ENCODE measurements around the gene CDRT15. TPM values are rescaled to one million over a fixed set of nuclear protein-coding genes. Genes with fewer than 3 reads are reported as not detected.

CDRT15 gene
- total RNA-seq, 1 donor from 2014 or later, result not detected

- no peak for DNase-seq
- peaks cover 8% of the 10 kb centered on the region for H3K27me3 Mint-ChIP-seq (ENCODE audit: unreplicated experiment)
- peaks cover 28% of the 10 kb centered on the region for H3K36me3 Mint-ChIP-seq (ENCODE audit: unreplicated experiment)
- H3K9me3 Mint-ChIP-seq (ENCODE audit: unreplicated experiment), result peaks cover 10% of the 10 kb centered on the region
- no peaks in the 10 kb centered on the region for H3K4me1 Mint-ChIP-seq (ENCODE audit: low read depth, unreplicated experiment)
- H3K4me3 Mint-ChIP-seq (ENCODE audit: unreplicated experiment), result no peak overlapping the region
- no peak overlapping the region for H3K27ac Mint-ChIP-seq (ENCODE audit: unreplicated experiment)
- TF ChIP-seq, protein P1, sequence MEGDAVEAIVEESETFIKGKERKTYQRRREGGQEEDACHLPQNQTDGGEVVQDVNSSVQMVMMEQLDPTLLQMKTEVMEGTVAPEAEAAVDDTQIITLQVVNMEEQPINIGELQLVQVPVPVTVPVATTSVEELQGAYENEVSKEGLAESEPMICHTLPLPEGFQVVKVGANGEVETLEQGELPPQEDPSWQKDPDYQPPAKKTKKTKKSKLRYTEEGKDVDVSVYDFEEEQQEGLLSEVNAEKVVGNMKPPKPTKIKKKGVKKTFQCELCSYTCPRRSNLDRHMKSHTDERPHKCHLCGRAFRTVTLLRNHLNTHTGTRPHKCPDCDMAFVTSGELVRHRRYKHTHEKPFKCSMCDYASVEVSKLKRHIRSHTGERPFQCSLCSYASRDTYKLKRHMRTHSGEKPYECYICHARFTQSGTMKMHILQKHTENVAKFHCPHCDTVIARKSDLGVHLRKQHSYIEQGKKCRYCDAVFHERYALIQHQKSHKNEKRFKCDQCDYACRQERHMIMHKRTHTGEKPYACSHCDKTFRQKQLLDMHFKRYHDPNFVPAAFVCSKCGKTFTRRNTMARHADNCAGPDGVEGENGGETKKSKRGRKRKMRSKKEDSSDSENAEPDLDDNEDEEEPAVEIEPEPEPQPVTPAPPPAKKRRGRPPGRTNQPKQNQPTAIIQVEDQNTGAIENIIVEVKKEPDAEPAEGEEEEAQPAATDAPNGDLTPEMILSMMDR (IDR thresholded peaks at IDR 0.05; ENCODE audit: partially characterized antibody, unreplicated experiment), result no peak
These were observed 22.4 kb downstream of the CDRT15 start for GRCh38 chr17:14214271-14214670.

- Mint-ChIP-seq H3K27ac (ENCODE audit: unreplicated experiment) (no peak overlapping the region), H3K9me3 (ENCODE audit: unreplicated experiment) (peaks cover 14% of the 10 kb centered on the region), H3K27me3 (ENCODE audit: unreplicated experiment) (peaks cover 8% of the 10 kb centered on the region), H3K4me1 (ENCODE audit: low read depth, unreplicated experiment) (no peaks in the 10 kb centered on the region), H3K4me3 (ENCODE audit: unreplicated experiment) (no peak overlapping the region), H3K36me3 (ENCODE audit: unreplicated experiment) (peaks cover 28% of the 10 kb centered on the region)
- DNase-seq, result no peak
- TF ChIP-seq, protein P1 (IDR thresholded peaks at IDR 0.05; ENCODE audit: partially characterized antibody, unreplicated experiment), result no peak
These were observed 24.3 kb downstream of the CDRT15 start for GRCh38 chr17:14212401-14212800.

GRCh38 chr17:14211801-14212200 lies 24.9 kb downstream of the CDRT15 start:
- H3K27me3 Mint-ChIP-seq (ENCODE audit: unreplicated experiment), result peaks cover 8% of the 10 kb centered on the region
- no peak overlapping the region for H3K27ac Mint-ChIP-seq (ENCODE audit: unreplicated experiment)
- no peak overlapping the region for H3K4me3 Mint-ChIP-seq (ENCODE audit: unreplicated experiment)
- DNase-seq, result no peak
- H3K4me1 Mint-ChIP-seq (ENCODE audit: low read depth, unreplicated experiment), result no peaks in the 10 kb centered on the region
- TF ChIP-seq, protein P1 (IDR thresholded peaks at IDR 0.05; ENCODE audit: partially characterized antibody, unreplicated experiment), result no peak
- H3K9me3 Mint-ChIP-seq (ENCODE audit: unreplicated experiment), result peaks cover 14% of the 10 kb centered on the region
- peaks cover 28% of the 10 kb centered on the region for H3K36me3 Mint-ChIP-seq (ENCODE audit: unreplicated experiment)

- peaks cover 8% of the 10 kb centered on the region for H3K27me3 Mint-ChIP-seq (ENCODE audit: unreplicated experiment)
- peaks cover 14% of the 10 kb centered on the region for H3K9me3 Mint-ChIP-seq (ENCODE audit: unreplicated experiment)
- peaks cover 28% of the 10 kb centered on the region for H3K36me3 Mint-ChIP-seq (ENCODE audit: unreplicated experiment)
- H3K27ac Mint-ChIP-seq (ENCODE audit: unreplicated experiment), result no peak overlapping the region
- DNase-seq, result no peak
- H3K4me3 Mint-ChIP-seq (ENCODE audit: unreplicated experiment), result no peak overlapping the region
- TF ChIP-seq, protein P1 (IDR thresholded peaks at IDR 0.05; ENCODE audit: partially characterized antibody, unreplicated experiment), result no peak
- no peaks in the 10 kb centered on the region for H3K4me1 Mint-ChIP-seq (ENCODE audit: low read depth, unreplicated experiment)
These were observed 25.4 kb downstream of the CDRT15 start for GRCh38 chr17:14211246-14211645.

DNA sequence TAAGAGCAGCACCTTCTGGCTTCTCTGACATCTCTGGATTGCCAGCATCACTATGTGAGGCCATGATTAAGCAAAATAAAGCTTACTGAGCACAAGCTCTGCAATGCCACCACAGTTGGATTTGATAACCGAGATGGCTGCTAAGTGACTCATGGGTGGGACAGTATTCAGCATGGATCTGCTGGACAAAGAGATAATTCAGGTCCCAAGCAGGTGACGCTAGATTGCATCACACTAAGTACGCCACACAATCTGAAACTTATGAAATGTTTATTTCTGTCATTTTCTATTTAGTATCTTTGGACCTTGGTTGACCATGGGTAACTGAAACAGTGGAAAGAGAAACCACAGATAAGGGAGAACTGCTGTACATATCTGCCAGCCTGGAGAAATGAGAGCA lies 27.4 kb downstream of the CDRT15 start:
- Mint-ChIP-seq H3K9me3 (ENCODE audit: unreplicated experiment) (peaks cover 14% of the 10 kb centered on the region), H3K4me3 (ENCODE audit: unreplicated experiment) (no peak overlapping the region), H3K27me3 (ENCODE audit: unreplicated experiment) (peaks cover 8% of the 10 kb centered on the region), H3K27ac (ENCODE audit: unreplicated experiment) (no peak overlapping the region), H3K36me3 (ENCODE audit: unreplicated experiment) (peaks cover 28% of the 10 kb centered on the region), H3K4me1 (ENCODE audit: low read depth, unreplicated experiment) (no peaks in the 10 kb centered on the region)
- no peak for DNase-seq
- TF ChIP-seq, protein P1 (IDR thresholded peaks at IDR 0.05; ENCODE audit: partially characterized antibody, unreplicated experiment), result no peak

Data from glutamatergic neuron (in vitro differentiated cells).